Activated CD8-positive, alpha-beta memory T cell treated with anti-CD3 and anti-CD28 coated beads, Interleukin-2, amount 50 U/mL, for 24 hours (primary cell): ENCODE measurements around the gene KCTD3.

Experiments used
- DNase-seq: peaks from one replicate; pipeline ENCODE4 v3.0.0-alpha.2; 2020; ENCODE audit errors: extremely low read depth

Gene KCTD3

GRCh38 chr1:215556996-215557395 lies 10.1 kb upstream of the KCTD3 start:
- no peak for DNase-seq

GRCh38 chr1:215557504-215557903 lies 9.6 kb upstream of the KCTD3 start:
- DNase-seq = no peak

GRCh38 chr1:215557992-215558626 lies 9.0 kb upstream of the KCTD3 start:
- DNase-seq = no peak

- DNase-seq = no peak
These were observed 591 bp downstream of the KCTD3 start for GRCh38 chr1:215567491-215568298.

GRCh38 chr1:215568299-215568692 lies 1.2 kb downstream of the KCTD3 start:
- no peak for DNase-seq

- DNase-seq = no peak
These were observed 3.1 kb downstream of the KCTD3 start for GRCh38 chr1:215569986-215570824.

GRCh38 chr1:215581896-215582295 lies 14.8 kb downstream of the KCTD3 start:
- no peak for DNase-seq

- no peak for DNase-seq
These were observed 16.2 kb downstream of the KCTD3 start for GRCh38 chr1:215583185-215583749.

- no peak for DNase-seq
These were observed 17.3 kb downstream of the KCTD3 start for GRCh38 chr1:215584389-215584788.

- DNase-seq = no peak
These were observed 22.7 kb downstream of the KCTD3 start for GRCh38 chr1:215589650-215590435.

- DNase-seq = no peak
These were observed 23.8 kb downstream of the KCTD3 start for GRCh38 chr1:215590779-215591491.

- no peak for DNase-seq
These were observed 27.5 kb downstream of the KCTD3 start for GRCh38 chr1:215594640-215595039.

- DNase-seq = no peak
These were observed 28.1 kb downstream of the KCTD3 start for GRCh38 chr1:215595231-215595630.

GRCh38 chr1:215597961-215598360 lies 30.9 kb downstream of the KCTD3 start:
- DNase-seq = no peak

- no peak for DNase-seq
These were observed 32.4 kb downstream of the KCTD3 start for GRCh38 chr1:215599418-215600074.

GRCh38 chr1:215600258-215600792 lies 33.2 kb downstream of the KCTD3 start:
- no peak for DNase-seq

- DNase-seq = no peak
These were observed 33.8 kb downstream of the KCTD3 start for GRCh38 chr1:215600867-215601266.

GRCh38 chr1:215601276-215601675 lies 34.2 kb downstream of the KCTD3 start:
- no peak for DNase-seq

- DNase-seq = no peak
These were observed 36.2 kb downstream of the KCTD3 start for GRCh38 chr1:215603319-215603718.
